Omental fat pad (tissue), 4 donors: ENCODE results near the gene CYP3A5. TPM values are rescaled to one million over a fixed set of nuclear protein-coding genes. Genes with fewer than 3 reads are reported as not detected.

Source experiments
- ATAC-seq: fragments of 150-250 bp; one replicate; pipeline ENCODE4 v1.9.1; 2016; ENCODE audit warnings: mild to moderate bottlenecking, moderate library complexity; ENCODE audit not compliant: low FRiP score
- DNase-seq: peaks from one replicate; pipeline ENCODE4 v3.0.0-alpha.2; 2019; ENCODE audit warnings: low spot score
- CTCF ChIP-seq, 3 donors: fragments of 450-650 bp; IDR thresholded peaks; one replicate each; pipeline ENCODE4 v1.5.1; 2016 to 2017; ENCODE audit warnings: antibody characterized with exemption in 3 of 3, mild to moderate bottlenecking in 3 of 3, moderate library complexity in 2 of 3
- small RNA-seq: library from RNA; depleted of rRNA; stranded (forward); fragments of <200 nt; gene quantifications from one replicate; pipeline ENCODE3, GENCODE V24; 2016
- total RNA-seq, 4 donors: library from RNA; depleted of rRNA; stranded (reverse); fragments of >200 nt; gene quantifications; one replicate each; pipeline ENCODE4 v1.1.0, GENCODE V29; 2016

CYP3A5 gene
- total RNA-seq, 4 donors from 2014 or later = 6.2 to 92.0 (median 13.8) TPM

- no peak for TF ChIP-seq CTCF (IDR thresholded peaks at IDR 0.05)
- ATAC-seq (no peak), DNase-seq (no peak)
These were observed 78.0 kb downstream of the CYP3A5 start for GRCh38 chr7:99601656-99602310.

GRCh38 chr7:99599836-99600235 lies 80.0 kb downstream of the CYP3A5 start:
- no peak for TF ChIP-seq CTCF (IDR thresholded peaks at IDR 0.05)
- no peak for DNase-seq
- ATAC-seq = no peak

Small RNA genes lying within 50 kb of the gene (small RNA-seq; reads per million reads assigned to genes)
- gene CYP3A51P (not detected), gene CYP3A7-CYP3A51P (not detected)

Other genes with a start within 250 kb of the CYP3A5 start
- gene PTCD1, start 241.2 kb downstream of the CYP3A5 start, total RNA-seq = 1 to 10 TPM; 3.5 to 9.5 (median 5.4) TPM
- 10 to 100 TPM; 24.3 to 49.0 (median 30.1) TPM for gene CPSF4, start 241.1 kb downstream of the CYP3A5 start, total RNA-seq
- 1,000 to 10,000 TPM in 2 of 4 donors, 100 to 1,000 TPM in 2; 572 to 1,317 (median 943) TPM for gene ATP5MF, start 213.8 kb downstream of the CYP3A5 start, total RNA-seq
- gene ZNF789, start 207.1 kb downstream of the CYP3A5 start, total RNA-seq = 10 to 100 TPM in 1 of 4 donors, 1 to 10 TPM in 3; 3.4 to 11.5 (median 7.1) TPM
- gene ZNF394, start 179.7 kb downstream of the CYP3A5 start, total RNA-seq = 10 to 100 TPM; 23.7 to 46.7 (median 35.6) TPM
- 10 to 100 TPM in 1 of 4 donors, 1 to 10 TPM in 3; 6.1 to 10.2 (median 7.8) TPM for gene ZKSCAN5, start 175.3 kb downstream of the CYP3A5 start, total RNA-seq
- gene FAM200A, start 127.9 kb downstream of the CYP3A5 start, total RNA-seq = 1 to 10 TPM; 2.8 to 5.8 (median 3.3) TPM
- 100 to 1,000 TPM; 104 to 164 (median 109) TPM for gene ZNF655, start 121.4 kb downstream of the CYP3A5 start, total RNA-seq
- 1 to 10 TPM in 1 of 4 donors, under 1 TPM in 3; 0.82 to 1.8 (median 0.89) TPM for gene TMEM225B, start 81.7 kb downstream of the CYP3A5 start, total RNA-seq
- 10 to 100 TPM in 3 of 4 donors, 1 to 10 TPM in 1; 9.1 to 21.0 (median 15.0) TPM for gene ZSCAN25, start 63.0 kb downstream of the CYP3A5 start, total RNA-seq
- 1 to 10 TPM in 1 of 4 donors, under 1 TPM in 2, not detected in 1; 0.56 to 2.8 (median 0.60) TPM for gene CYP3A7, start 55.2 kb upstream of the CYP3A5 start, total RNA-seq
- 1 to 10 TPM in 1 of 4 donors, under 1 TPM in 1, not detected in 2; 0.60 to 1.8 TPM for gene CYP3A4, start 104.2 kb upstream of the CYP3A5 start, total RNA-seq
- gene CYP3A43, start 148.0 kb upstream of the CYP3A5 start, total RNA-seq = not detected
- gene OR2AE1, start 197.0 kb upstream of the CYP3A5 start, total RNA-seq = 1 to 10 TPM in 1 of 4 donors, under 1 TPM in 1, not detected in 2; 0.72 to 1.2 TPM
- 10 to 100 TPM; 28.8 to 45.2 (median 35.1) TPM for gene TRIM4, start 239.5 kb upstream of the CYP3A5 start, total RNA-seq
- gene GJC3, start 249.6 kb upstream of the CYP3A5 start, total RNA-seq = under 1 TPM in 2 of 4 donors, not detected in 2; 0.63 to 0.74 TPM